ENCODE data around the gene KRTAP12-2.

KRTAP12-2 gene, protein sequence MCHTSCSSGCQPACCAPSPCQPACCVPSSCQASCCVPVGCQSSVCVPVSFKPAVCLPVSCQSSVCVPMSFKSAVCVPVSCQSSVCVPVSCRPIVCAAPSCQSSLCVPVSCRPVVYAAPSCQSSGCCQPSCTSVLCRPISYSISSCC

DNA sequence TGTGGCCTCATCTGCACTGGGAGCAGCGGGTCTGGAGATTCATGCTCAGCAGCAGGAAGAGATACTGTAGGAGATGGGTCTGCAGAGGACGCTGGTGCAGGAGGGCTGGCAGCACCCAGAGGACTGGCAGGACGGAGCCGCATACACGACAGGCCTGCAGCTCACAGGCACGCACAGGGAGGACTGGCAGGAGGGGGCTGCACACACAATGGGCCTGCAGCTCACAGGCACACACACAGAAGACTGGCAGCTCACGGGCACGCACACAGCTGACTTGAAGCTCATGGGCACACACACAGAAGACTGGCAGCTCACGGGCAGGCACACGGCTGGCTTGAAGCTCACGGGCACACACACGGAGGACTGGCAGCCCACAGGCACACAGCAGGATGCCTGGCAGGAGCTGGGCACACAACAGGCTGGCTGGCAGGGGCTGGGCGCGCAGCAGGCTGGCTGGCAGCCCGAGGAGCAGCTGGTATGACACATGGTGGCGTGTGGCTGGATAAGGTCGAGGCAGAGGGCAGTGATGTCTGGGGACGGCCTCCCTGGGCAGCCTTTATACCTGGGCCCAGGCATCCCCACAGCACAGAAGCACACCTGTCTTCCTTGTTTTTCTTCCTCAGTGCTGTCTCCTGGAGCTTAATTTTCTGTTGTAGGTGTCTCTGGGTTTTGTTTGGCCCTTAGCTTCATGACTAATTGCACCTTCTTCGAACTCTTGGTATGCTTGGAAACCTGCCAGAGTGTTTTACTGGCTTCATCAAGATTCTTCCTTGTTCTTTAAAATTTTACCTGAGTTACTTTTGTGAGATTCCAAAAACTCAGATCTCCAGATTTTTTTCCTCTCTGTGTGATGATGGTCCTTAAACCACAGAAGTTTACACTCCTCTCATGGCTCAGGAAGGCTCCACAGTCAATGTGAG is at the start of gene KRTAP12-2:
Gene KRTAP12-2, minus strand, starts transcription at position 527 of the 920 bp plus-strand sequence. Its CDS starts 41 bp downstream, at position 486.
- no peak within 1 kb of the TSS for H3K4me3 ChIP-seq (ENCODE audit: low read depth, low read length)
- DNase-seq (ENCODE audit: low read depth), result no peak

DNA sequence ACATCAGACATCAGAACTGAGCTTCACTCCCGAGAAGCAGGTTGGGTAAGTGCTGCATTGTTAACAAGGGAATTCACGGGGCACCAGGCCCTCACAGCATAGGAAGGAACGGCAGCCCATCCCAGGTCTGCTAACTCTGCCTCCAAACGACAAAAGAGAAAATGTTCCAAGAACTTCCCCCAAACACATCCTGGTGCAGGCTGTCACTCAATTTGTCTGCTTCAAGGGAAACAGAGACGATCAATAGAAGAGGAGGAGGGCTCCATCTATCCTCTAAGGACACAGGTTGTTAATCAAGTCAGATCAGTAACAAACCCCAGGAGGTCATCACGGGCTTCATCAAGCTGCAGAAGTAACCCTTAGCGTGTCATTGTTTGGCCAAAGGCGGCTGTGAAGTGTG is 48.2 kb upstream of the KRTAP12-2 start:
- H3K4me3 ChIP-seq (ENCODE audit: low read depth, low read length), result no peak overlapping the region
- DNase-seq (ENCODE audit: low read depth), result no peak

DNA sequence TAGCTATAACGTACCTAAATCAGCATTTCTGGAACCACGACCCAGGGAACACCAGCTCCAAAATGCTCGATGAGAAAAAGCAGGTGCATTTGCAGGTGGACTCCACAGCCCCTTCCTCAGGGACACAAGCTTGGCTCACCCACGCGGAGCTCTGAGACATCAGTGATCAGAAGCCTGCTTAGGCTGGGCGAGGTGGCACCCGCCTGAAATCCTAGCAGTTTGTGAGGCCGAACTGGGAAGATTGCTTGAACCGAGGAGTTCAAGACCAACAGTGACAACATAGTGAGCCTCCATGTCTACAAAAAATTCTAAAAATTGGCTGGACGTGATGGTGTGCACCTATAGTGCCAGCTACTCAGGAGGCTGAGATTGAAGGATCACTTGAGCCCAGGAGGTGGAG is 47.1 kb upstream of the KRTAP12-2 start:
- no peak for DNase-seq (ENCODE audit: low read depth)
- H3K4me3 ChIP-seq (ENCODE audit: low read depth, low read length), result no peak overlapping the region

DNA sequence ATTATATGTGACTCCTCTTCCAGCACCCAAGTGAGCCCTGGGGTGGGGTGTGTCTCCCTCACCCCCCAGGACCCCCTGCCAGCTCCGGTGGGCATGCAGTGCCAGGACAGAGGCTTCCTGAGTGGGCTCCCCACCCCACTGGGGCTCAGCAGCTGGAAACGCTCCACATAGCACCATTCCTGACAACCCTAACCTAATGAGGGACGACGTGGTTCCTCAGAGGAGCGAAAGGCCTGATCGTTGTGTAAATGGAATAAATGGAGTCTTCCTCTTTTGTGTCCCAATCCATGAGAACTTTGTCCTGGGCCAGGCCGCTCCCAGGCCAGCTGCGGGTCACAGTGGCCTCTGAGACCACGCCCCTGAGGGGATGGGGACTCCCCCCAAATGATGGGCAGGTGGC is 46.4 kb upstream of the KRTAP12-2 start:
- H3K4me3 ChIP-seq (ENCODE audit: low read depth, low read length), result no peak overlapping the region
- DNase-seq (ENCODE audit: low read depth), result no peak

DNA sequence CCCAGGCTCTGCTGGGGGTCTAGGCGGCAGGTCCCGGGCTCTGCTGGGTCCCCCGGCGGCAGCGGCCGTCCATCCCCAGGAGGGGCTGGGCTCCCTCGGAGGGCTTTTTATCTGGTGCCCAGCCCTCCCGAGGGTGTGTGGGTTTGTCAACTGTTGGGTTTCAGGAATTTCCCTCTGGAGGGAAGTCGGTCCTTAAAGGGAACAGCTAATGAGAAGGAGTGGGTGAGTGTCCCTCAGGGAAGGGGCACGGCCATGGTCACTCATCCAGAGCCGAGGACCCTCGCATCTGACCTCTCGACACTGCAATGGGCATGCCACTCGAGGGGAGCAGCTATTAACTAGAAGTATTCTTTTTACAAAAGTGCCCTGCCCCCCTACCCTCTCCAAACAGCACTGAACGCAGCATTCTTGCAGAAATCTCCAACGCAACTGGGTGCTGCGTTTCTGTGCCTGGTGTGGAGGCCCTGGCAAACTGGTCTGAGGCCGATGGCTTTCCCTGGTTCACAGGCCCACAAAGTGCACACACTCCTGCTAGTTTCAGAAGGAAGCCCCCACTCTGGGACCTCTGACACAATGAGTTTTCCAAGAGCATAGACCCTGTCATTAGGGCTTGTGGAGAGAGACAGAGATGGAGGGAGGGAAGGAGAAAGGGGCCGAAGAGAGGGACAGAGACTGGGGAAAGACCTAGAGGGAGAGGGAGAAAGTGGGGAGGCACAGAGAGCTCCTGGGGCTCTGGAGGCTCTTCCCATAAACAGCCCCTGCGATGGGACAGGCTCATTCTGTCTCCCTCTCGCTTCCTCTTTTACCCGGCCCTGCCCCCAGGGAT is 45.7 kb upstream of the KRTAP12-2 start:
- no peak for DNase-seq (ENCODE audit: low read depth)
- no peak overlapping the region for H3K4me3 ChIP-seq (ENCODE audit: low read depth, low read length)

DNA sequence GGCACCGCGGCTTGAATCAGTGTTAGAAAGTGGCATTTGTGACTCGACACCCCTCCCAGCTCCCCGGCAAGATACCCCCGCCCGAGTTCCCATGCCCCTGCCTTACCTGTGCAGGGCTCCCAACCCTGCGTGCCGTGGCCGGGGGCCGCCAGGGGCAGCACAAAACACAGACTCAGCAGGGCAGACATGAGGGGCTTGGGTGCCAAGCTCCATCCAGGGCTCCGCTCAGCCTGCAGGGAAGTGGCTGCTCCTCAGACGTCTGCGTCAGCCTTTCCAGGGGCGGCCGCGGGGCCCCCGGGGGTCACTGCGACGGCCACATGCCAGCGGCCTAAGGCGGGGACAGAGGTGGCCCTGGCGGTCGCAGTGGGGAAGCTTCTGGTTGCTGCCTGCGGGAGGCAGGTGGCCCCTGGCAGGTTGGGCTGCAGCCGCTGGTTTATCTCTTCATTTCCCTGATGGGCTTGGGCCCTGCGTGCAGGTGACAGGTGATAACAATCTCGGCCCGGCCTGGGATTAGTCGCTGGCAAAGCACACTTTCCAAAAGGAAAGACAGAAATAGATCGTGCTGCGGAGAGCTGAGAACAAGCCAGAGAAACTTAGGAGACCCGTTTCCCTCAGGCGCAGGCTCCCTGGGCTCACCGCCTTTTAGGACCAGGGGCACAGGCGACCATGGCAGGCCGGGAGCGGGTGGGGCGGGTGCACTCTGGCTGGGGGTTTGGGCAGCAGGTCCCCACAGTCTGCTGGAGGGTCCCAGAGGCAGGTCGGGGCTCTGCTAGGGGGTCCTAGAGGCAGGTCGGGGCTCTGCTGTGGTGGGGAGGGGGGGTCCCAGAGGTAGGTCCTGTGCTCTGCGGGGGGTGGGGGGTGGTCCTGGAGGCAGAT is 44.8 kb upstream of the KRTAP12-2 start, which contains the start of gene TSPEAR:
Gene TSPEAR, minus strand, starts transcription at position 246 of the 876 bp plus-strand sequence. Its CDS starts 58 bp downstream, at position 188.
- no peak within 1 kb of the TSS for H3K4me3 ChIP-seq (ENCODE audit: low read depth, low read length)
- DNase-seq (ENCODE audit: low read depth), result no peak

DNA sequence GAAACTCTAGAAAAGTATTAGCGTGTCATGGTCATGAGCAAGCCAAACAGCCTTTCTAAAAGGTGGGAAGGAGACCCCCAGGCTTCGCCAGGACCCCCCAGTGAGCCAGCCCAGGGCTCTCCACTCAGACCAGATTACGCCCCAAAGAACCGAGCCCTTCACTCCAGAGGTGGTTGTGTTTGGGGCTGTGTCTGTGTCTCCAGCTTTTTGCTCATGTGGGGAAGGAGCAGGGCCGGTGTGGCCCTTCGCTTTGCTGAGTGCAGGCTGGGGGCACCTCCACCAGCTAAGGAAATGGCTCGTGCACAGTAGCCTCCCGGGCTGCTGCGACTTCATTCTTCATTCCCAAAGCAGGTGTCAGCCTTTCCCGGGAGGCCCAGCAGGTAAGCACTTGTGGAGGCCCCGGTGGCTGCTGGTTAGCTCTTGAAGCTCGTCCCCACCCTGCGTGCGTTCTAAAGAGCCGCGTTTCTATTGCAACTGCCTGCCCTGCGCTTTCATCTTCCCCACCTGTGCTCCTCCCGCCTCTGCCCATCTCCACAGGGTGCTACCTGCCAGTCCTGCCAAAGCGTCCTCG is 44.1 kb upstream of the KRTAP12-2 start:
- H3K4me3 ChIP-seq (ENCODE audit: low read depth, low read length), result no peak overlapping the region
- DNase-seq (ENCODE audit: low read depth), result no peak

DNA sequence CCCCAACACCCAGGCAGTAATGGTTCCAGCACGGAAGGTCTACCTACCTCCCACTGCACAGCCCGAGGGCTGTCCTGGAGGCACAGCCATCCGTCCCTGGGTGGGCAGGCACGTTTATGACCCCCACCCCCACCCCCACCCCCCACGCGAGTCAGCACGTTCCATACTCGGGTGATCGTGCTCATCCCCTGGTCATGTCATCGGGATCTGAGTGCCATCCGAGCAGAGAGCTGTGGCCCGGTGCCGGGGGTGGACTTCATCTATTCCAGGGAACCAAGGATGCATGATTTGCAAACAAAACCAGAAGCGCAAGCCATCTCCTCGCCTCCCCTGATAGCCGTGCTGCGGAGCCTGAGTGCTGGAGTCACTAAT is 43.6 kb upstream of the KRTAP12-2 start:
- no peak overlapping the region for H3K4me3 ChIP-seq (ENCODE audit: low read depth, low read length)
- no peak for DNase-seq (ENCODE audit: low read depth)

DNA sequence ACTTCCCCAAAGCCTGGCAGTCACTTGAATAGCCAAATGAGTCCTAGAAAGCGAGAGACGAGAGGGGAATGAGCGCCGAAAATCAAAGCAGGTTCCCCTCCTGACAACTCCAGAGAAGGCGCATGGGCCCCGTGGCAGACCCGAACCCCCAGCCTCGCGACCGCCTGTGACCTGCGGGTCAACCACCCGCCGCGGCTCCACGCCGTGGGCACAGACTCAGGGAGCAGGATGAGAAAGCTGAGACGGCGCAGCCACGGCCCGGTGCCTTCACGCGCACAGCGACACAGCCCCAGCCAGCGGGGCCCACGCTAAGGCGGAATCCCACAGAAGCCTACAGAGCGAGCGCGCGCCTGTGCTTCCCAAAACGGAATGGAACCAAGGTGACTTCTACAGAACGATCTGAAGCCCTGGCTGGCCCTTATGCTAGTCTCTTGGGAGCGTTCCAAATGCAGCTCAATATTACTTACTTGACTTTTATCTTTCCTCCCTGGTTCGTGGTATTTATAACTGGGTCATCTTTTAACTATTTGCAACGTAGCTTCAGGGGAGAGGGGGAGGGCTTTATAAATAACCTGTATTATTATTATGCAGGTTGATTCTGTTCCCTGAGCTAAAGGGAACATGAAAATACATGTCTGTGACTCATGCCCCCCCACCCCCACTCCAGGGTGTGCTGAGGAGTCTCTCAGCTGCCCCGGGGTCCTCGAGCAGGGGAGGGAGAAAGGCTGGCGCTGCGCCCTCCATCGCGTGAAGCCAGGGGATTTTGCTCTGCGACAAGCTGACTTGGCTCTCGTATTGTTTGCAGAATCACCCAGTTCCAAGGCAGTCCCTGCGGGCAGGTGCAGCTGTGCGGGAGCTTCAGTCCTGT is 42.9 kb upstream of the KRTAP12-2 start:
- H3K4me3 ChIP-seq (ENCODE audit: low read depth, low read length), result no peak overlapping the region
- no peak for DNase-seq (ENCODE audit: low read depth)

DNA sequence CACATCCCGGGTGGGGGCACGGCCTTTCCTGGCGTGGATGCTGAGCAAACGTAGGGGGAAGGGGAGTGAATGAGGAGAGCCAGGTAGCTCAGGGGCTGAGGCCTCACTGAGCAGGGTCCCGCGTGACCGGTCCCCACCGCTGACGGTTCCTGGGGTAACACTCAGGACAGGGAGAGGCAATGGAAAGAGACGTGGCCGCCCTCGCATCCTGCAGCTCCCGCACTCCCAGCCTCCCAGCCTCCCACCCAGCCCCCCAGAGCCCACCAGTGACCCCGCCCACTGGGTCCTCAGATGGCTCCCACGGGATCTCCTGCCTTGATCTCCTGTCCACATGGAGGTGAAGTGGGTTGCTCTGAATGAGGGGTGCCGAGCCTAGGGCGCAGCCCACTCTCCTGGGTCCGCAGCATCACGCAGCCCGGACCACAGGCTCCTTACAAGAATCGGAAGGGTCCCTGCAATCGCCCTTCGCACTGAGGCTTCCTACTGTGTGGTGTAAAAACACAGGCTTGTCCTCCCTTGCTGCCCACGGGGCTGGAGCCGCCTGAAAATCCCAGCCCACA is 42.2 kb upstream of the KRTAP12-2 start:
- H3K4me3 ChIP-seq (ENCODE audit: low read depth, low read length), result no peak overlapping the region
- DNase-seq (ENCODE audit: low read depth), result no peak

DNA sequence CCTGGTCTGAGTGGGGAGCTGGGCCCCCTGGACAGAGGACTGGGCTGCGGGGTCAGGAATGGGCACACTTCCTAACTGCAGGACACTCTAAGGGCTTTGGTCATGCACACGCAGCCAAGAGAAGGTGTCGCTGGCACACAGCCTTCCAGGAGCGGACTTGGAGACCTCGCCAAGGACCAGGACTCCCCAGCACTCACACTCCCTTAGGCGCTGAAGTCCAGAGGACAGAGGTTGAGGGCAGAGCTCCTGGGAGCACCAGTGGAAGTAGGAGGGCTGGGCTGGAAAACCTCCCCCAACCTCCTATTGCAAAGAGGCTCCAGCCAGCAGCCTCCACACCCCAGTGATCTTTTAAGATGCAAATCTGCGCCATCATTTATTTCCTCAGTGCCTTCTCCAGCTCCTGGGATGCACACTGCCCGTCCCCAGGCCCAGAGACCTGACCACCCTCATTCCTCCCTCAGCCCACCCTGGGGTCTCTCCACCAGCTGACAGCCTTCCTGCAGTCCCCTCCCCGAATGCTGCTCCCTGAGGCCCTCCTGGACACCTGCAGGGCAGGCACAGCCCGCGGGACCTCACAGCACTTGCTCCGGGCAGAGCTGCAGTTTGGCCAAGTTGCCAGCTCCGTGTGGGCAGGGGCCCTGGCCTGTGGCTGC is 41.6 kb upstream of the KRTAP12-2 start:
- DNase-seq (ENCODE audit: low read depth), result no peak
- no peak overlapping the region for H3K4me3 ChIP-seq (ENCODE audit: low read depth, low read length)

DNA sequence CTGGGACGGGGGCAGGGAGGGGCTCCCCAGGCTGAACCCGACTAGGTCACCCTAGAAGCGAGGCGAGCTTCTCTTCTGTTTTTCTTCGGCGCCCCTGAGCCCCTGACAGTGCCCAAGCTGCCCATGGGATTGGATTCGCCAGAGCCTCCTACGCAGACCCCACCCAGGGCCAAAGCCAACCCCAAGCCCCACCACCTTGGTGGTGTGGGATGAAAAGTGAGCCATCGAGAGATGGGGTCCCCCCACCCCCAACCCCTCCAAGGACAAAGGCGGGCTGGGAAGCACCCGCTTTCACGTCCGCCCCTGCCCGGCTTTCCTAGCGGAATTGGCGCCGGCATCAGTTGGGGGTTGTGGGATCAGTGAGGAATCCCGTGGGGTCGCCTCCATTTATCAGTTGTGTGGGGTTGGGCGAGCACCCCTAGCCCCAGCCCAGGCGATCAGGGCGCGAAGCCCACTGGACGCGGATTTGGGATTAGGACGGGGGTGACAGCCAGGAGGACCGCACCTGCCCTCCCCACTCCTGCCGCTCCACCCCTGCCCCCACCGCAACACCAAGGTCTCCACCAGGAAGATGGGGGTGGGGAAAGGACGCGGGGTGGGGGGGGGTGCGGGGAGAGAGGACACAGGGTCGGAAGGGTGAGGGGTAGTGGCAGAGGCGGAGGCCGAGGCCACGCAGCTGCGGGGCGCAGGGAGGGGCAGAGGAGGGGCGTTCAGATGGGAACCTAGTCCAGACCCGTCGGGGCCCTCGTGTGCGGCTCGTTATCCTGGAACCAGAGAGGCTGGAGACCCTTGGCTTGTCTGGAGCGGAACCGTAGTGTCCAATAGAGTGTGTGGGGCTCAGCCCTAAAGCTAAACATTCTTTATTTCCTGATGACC is 40.2 kb upstream of the KRTAP12-2 start:
- no peak overlapping the region for H3K4me3 ChIP-seq (ENCODE audit: low read depth, low read length)
- DNase-seq (ENCODE audit: low read depth), result no peak

DNA sequence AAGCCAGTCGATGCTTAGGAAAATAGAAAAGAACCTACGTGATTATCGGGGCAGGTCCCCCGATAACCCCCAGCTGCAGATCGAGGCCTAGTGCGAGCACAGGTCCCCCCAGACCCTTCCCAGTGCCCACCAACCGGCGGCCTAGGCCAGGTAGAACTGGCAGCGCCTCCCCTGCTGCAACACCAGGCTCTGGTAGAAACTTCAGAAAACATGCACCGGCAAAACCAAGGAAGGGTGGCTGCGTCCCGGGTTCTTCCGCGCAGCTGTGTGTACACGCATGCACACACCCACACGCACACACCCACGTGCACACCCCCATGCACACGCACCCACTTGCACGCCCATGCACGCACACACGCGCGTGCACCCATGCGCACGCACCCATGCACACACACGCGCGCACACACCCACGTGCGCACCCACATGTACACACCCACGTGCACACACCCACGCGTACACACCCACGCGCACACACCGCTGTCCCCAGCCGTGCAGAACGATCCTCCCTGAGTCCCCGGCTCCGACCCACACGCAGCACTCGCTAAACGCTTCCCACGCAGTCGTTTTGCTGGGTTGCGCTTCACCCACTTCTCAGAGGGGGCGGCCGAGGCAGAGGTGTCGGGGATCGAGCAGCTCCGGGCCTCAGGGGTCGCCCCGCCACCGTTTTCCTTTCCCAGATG is 39.4 kb upstream of the KRTAP12-2 start:
- H3K4me3 ChIP-seq (ENCODE audit: low read depth, low read length), result no peak overlapping the region
- DNase-seq (ENCODE audit: low read depth), result no peak

DNA sequence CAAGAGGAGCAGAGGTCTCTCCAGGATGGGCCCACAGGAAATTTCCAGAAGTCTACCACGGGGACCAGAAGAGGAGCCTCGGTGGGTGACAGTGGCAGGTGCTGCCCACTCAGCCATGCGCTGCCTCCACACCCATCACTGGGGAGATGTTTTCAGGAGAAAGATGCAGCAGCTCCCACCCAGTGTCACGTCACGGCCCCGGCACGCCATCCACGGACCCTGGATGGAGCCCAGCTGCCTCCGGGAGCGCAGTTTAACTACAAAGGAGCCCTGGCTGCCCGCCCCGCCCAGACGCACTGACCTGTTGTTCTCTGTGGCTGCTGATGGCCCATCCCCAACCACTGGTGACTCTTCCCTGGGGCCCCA is 37.9 kb upstream of the KRTAP12-2 start:
- H3K4me3 ChIP-seq (ENCODE audit: low read depth, low read length), result no peak overlapping the region
- no peak for DNase-seq (ENCODE audit: low read depth)

DNA sequence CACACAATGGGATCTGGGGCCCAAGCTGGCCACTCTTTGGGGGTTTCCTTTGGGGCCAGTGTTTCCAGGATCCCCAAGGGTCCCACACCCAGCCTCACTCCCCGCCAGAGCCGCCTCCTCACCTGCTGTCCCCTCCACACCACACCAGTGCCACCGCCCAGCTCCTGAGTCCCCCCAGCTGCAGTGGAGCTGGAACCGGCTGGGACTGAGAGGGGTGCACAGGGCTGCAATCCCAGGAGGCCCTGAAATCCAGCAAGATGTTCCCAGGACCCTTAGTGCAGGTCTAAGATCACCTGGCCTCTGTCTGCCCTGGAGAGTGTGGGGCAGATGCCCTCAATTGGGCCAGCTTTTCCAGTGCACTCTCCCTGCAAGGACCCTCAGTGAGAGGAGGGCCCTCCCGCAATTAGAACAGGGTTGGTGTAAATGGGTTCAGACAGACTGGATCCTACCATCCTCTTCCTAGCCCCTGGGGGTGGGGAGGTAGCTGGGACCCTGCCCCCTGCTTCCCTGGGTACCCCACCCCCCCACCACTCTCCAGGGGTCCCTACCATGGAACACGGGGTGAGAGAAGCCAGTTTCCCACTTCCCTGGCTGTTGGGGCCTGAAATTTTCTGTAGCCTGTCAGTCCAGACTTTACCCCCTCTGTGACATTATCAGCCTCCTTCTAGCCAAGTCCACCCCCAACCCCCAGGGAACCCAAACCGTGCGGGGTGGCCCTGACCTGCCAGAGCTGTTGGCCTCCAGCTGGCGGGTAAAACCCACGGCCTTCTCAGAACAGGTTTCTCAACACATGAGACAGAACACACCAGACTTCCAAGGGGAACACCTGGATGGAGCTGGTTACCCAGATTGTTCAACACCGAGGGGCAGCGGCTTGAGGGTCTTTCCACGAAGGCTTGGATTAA is 37.3 kb upstream of the KRTAP12-2 start:
- no peak overlapping the region for H3K4me3 ChIP-seq (ENCODE audit: low read depth, low read length)
- no peak for DNase-seq (ENCODE audit: low read depth)
